ENCODE results near the gene DYSF. TPM values are rescaled to one million over a fixed set of nuclear protein-coding genes. Genes with fewer than 3 reads are reported as not detected.

The DYSF gene
- total RNA-seq, 1 donor from 2014 or later = 48.8 TPM

GRCh38 chr2:71498261-71498701 is 44.9 kb downstream of the DYSF start:
- DNase-seq (ENCODE audit: low read depth in 2 of 2) = peak; percentile 33 to 89

GRCh38 chr2:71499691-71500090 is 46.3 kb downstream of the DYSF start:
- DNase-seq (ENCODE audit: low read depth in 2 of 2) = no peak

GRCh38 chr2:71500426-71501079 is 47.2 kb downstream of the DYSF start:
- peak; percentile 71 to 90 for DNase-seq (ENCODE audit: low read depth in 2 of 2)

GRCh38 chr2:71502941-71503738 is 49.8 kb downstream of the DYSF start:
- DNase-seq (ENCODE audit: low read depth in 2 of 2) = no peak

- DNase-seq (ENCODE audit: low read depth in 2 of 2) = peak; percentile 77 to 85
Measured at GRCh38 chr2:71503837-71504236, 50.5 kb downstream of the DYSF start.

GRCh38 chr2:71504611-71505010 is 51.2 kb downstream of the DYSF start:
- no peak for DNase-seq (ENCODE audit: low read depth in 2 of 2)

GRCh38 chr2:71505086-71505769 is 51.9 kb downstream of the DYSF start:
- DNase-seq (ENCODE audit: low read depth in 2 of 2) = peak in 1 of 2 donors; percentile 63

- DNase-seq (ENCODE audit: low read depth in 2 of 2) = no peak
Measured at GRCh38 chr2:71505770-71506140, 52.4 kb downstream of the DYSF start.

- DNase-seq (ENCODE audit: low read depth in 2 of 2) = no peak
Measured at GRCh38 chr2:71506222-71507153, 53.1 kb downstream of the DYSF start.

GRCh38 chr2:71507476-71507875 is 54.1 kb downstream of the DYSF start:
- DNase-seq (ENCODE audit: low read depth in 2 of 2) = peak in 1 of 2 donors; percentile 36

GRCh38 chr2:71510196-71510807 is 56.9 kb downstream of the DYSF start:
- DNase-seq (ENCODE audit: low read depth in 2 of 2) = peak; percentile 74 to 82

GRCh38 chr2:71510938-71511337 is 57.6 kb downstream of the DYSF start:
- DNase-seq (ENCODE audit: low read depth in 2 of 2) = no peak

GRCh38 chr2:71511776-71512175 is 58.4 kb downstream of the DYSF start:
- DNase-seq (ENCODE audit: low read depth in 2 of 2) = no peak

GRCh38 chr2:71512386-71512785 is 59.0 kb downstream of the DYSF start:
- DNase-seq (ENCODE audit: low read depth in 2 of 2) = no peak

GRCh38 chr2:71513096-71513495 is 59.7 kb downstream of the DYSF start:
- no peak for DNase-seq (ENCODE audit: low read depth in 2 of 2)

- DNase-seq (ENCODE audit: low read depth in 2 of 2) = no peak
Measured at GRCh38 chr2:71513721-71514120, 60.4 kb downstream of the DYSF start.

GRCh38 chr2:71516253-71516888 is 63.0 kb downstream of the DYSF start:
- DNase-seq (ENCODE audit: low read depth in 2 of 2) = no peak

- DNase-seq (ENCODE audit: low read depth in 2 of 2) = no peak
Measured at GRCh38 chr2:71517851-71518250, 64.5 kb downstream of the DYSF start.

- no peak for DNase-seq (ENCODE audit: low read depth in 2 of 2)
Measured at GRCh38 chr2:71521436-71521950, 68.1 kb downstream of the DYSF start.

GRCh38 chr2:71524476-71524875 is 71.1 kb downstream of the DYSF start:
- DNase-seq (ENCODE audit: low read depth in 2 of 2) = no peak

Measured in lung microvascular endothelial cell (primary cell).